ENCODE measurements around the gene HTD2. TPM values are rescaled to one million over a fixed set of nuclear protein-coding genes. Genes with fewer than 3 reads are reported as not detected.

Gene HTD2
- total and polyA plus RNA-seq, 2 experiments from 2014 or later: 5.4 to 17.0 TPM

- Histone ChIP-seq H3K27ac (0 out of 2 replicates have a peak overlapping the region, but pooled peaks have one; percentile 23), H3K79me2 (ENCODE audit: insufficient read depth) (0 out of 2 replicates have a peak, but pooled peaks cover 8% of the 10 kb centered on the region), H3K9ac (no peak overlapping the region), H3F3A (ENCODE audit: insufficient read depth) (peaks cover 25% of the 10 kb centered on the region; the same call in 1 of the 2 replicates), H3K4me2 (ENCODE audit: unreplicated experiment) (peak overlapping the region; percentile 16), H2AFZ (no peak overlapping the region), H3K9me2 (ENCODE audit: insufficient read depth) (no peaks in the 10 kb centered on the region), H3K36me3 (ENCODE audit: low read depth) (no peaks in the 10 kb centered on the region), H3K9me3 (ENCODE audit: low read depth) (no peaks in the 10 kb centered on the region), H4K20me1 (ENCODE audit: insufficient read depth) (no peaks in the 10 kb centered on the region), H3K4me1 (ENCODE audit: insufficient read depth) (peaks cover 8% of the 10 kb centered on the region; the same call in 1 of the 2 replicates), H3K4me3 (no peak overlapping the region), H3K27me3 (replicated peaks; ENCODE audit: insufficient read depth) (no peaks in the 10 kb centered on the region)
- TF ChIP-seq EZH2 (IDR thresholded peaks at IDR 0.05; ENCODE audit: insufficient read depth, poor library complexity, severe bottlenecking): no peak
- no peak for TF ChIP-seq EZH2phosphoT487 (IDR thresholded peaks at IDR 0.05; ENCODE audit: insufficient read depth, low read depth)
- WGBS, 2 experiments (ENCODE audit: low coverage in 1 of 2, low lambda C conversion rate in 2 of 2, missing lambda C conversion rate in 2 of 2): 22 to 36% methylated on average over 2 of the region's 2 CpGs
- in situ Hi-C loops (cut with MboI): loop anchor here (5.0 to 10.0 kb wide), 2 partner anchors 82 to 209 kb away; partner anchors contain the start of gene ACOX2
- no peak for DNase-seq
Observed at GRCh38 chr3:58325525-58325992, 19.2 kb downstream of the HTD2 start.

- 96 to 100% methylated on average over 8 of the region's 8 CpGs for WGBS, 2 experiments (ENCODE audit: low coverage in 1 of 2, low lambda C conversion rate in 2 of 2, missing lambda C conversion rate in 2 of 2)
- H3K9ac ChIP-seq: no peak overlapping the region
- H3K79me2 ChIP-seq (ENCODE audit: insufficient read depth): 0 out of 2 replicates have a peak, but pooled peaks cover 4% of the 10 kb centered on the region
- no peaks in the 10 kb centered on the region for H3K9me3 ChIP-seq (ENCODE audit: low read depth)
- peaks cover 32% of the 10 kb centered on the region; the same call in 1 of the 2 replicates for H3F3A ChIP-seq (ENCODE audit: insufficient read depth)
- no peaks in the 10 kb centered on the region for H3K36me3 ChIP-seq (ENCODE audit: low read depth)
- no peak overlapping the region for H3K4me3 ChIP-seq
- TF ChIP-seq EZH2 (IDR thresholded peaks at IDR 0.05; ENCODE audit: insufficient read depth, poor library complexity, severe bottlenecking): no peak
- TF ChIP-seq EZH2phosphoT487 (IDR thresholded peaks at IDR 0.05; ENCODE audit: insufficient read depth, low read depth): no peak
- H2AFZ ChIP-seq: no peak overlapping the region
- peaks cover 8% of the 10 kb centered on the region; the same call in 1 of the 2 replicates for H3K4me1 ChIP-seq (ENCODE audit: insufficient read depth)
- in situ Hi-C loops (cut with MboI): loop anchor here (5.0 to 10.0 kb wide), 2 partner anchors 81 to 208 kb away; partner anchors contain the start of gene ACOX2
- DNase-seq: no peak
- no peak overlapping the region for H3K27ac ChIP-seq
- no peaks in the 10 kb centered on the region for H4K20me1 ChIP-seq (ENCODE audit: insufficient read depth)
- H3K4me2 ChIP-seq (ENCODE audit: unreplicated experiment): no peak overlapping the region
- no peaks in the 10 kb centered on the region for H3K27me3 ChIP-seq (replicated peaks; ENCODE audit: insufficient read depth)
- H3K9me2 ChIP-seq (ENCODE audit: insufficient read depth): no peaks in the 10 kb centered on the region
Observed at GRCh38 chr3:58326267-58326900, 20.1 kb downstream of the HTD2 start.

- Histone ChIP-seq H3F3A (ENCODE audit: insufficient read depth) (peaks cover 23% of the 10 kb centered on the region), H3K4me2 (ENCODE audit: unreplicated experiment) (no peak overlapping the region), H3K27me3 (replicated peaks; ENCODE audit: insufficient read depth) (no peaks in the 10 kb centered on the region), H3K4me3 (no peak overlapping the region), H3K9me3 (ENCODE audit: low read depth) (no peaks in the 10 kb centered on the region), H3K9ac (no peak overlapping the region), H4K20me1 (ENCODE audit: insufficient read depth) (no peaks in the 10 kb centered on the region), H3K9me2 (ENCODE audit: insufficient read depth) (no peaks in the 10 kb centered on the region), H3K79me2 (ENCODE audit: insufficient read depth) (peaks cover 13% of the 10 kb centered on the region), H3K4me1 (ENCODE audit: insufficient read depth) (peaks cover 21% of the 10 kb centered on the region), H2AFZ (no peak overlapping the region), H3K27ac (no peak overlapping the region), H3K36me3 (ENCODE audit: low read depth) (no peaks in the 10 kb centered on the region)
- DNase-seq: no peak
- TF ChIP-seq EZH2 (IDR thresholded peaks at IDR 0.05; ENCODE audit: insufficient read depth, poor library complexity, severe bottlenecking) (no peak), EZH2phosphoT487 (IDR thresholded peaks at IDR 0.05; ENCODE audit: insufficient read depth, low read depth) (no peak)
- in situ Hi-C loops (cut with MboI): loop anchor here (5.0 to 10.0 kb wide), 2 partner anchors 78 to 205 kb away; partner anchors contain the start of gene ACOX2
- 90 to 92% methylated on average over 8 of the region's 8 CpGs for WGBS, 2 experiments (ENCODE audit: low coverage in 1 of 2, low lambda C conversion rate in 2 of 2, missing lambda C conversion rate in 2 of 2)
Observed at GRCh38 chr3:58329150-58329921, 23.0 kb downstream of the HTD2 start.

GRCh38 chr3:58329922-58330413 lies 23.6 kb downstream of the HTD2 start:
- H3K27me3 ChIP-seq (replicated peaks; ENCODE audit: insufficient read depth): no peaks in the 10 kb centered on the region
- WGBS, 2 experiments (ENCODE audit: low coverage in 1 of 2, low lambda C conversion rate in 2 of 2, missing lambda C conversion rate in 2 of 2): 70 to 75% methylated on average over 5 of the region's 5 CpGs

More at GRCh38 chr3:58329922-58330413, 23.6 kb downstream of the HTD2 start:
- Histone ChIP-seq H4K20me1 (ENCODE audit: insufficient read depth) (no peaks in the 10 kb centered on the region), H3K4me1 (ENCODE audit: insufficient read depth) (peaks cover 25% of the 10 kb centered on the region), H3F3A (ENCODE audit: insufficient read depth) (peaks cover 26% of the 10 kb centered on the region), H3K79me2 (ENCODE audit: insufficient read depth) (peaks cover 16% of the 10 kb centered on the region), H3K9me3 (ENCODE audit: low read depth) (no peaks in the 10 kb centered on the region), H3K4me2 (ENCODE audit: unreplicated experiment) (peak overlapping the region; percentile 60), H3K4me3 (no peak overlapping the region), H3K27ac (no peak overlapping the region), H3K36me3 (ENCODE audit: low read depth) (no peaks in the 10 kb centered on the region), H3K9ac (peak overlapping the region; percentile 33), H3K9me2 (ENCODE audit: insufficient read depth) (no peaks in the 10 kb centered on the region), H2AFZ (no peak overlapping the region)
- TF ChIP-seq EZH2phosphoT487 (IDR thresholded peaks at IDR 0.05; ENCODE audit: insufficient read depth, low read depth) (no peak), EZH2 (IDR thresholded peaks at IDR 0.05; ENCODE audit: insufficient read depth, poor library complexity, severe bottlenecking) (no peak)
- in situ Hi-C loops (cut with MboI): loop anchor here (5.0 to 10.0 kb wide), 2 partner anchors 77 to 205 kb away; partner anchors contain the start of gene ACOX2
- DNase-seq: no peak
